ENCODE data around the gene CPNE8.

- TF ChIP-seq CTCF (conservative IDR thresholded peaks at IDR 0.05 in 1 of 2, IDR thresholded peaks at IDR 0.05 in 1 of 2; ENCODE audit: extremely low read depth in 1 of 2, insufficient read depth in 1 of 2, low read depth in 1 of 2, low read length in 2 of 2): no peak
- TF ChIP-seq EZH2 (IDR thresholded peaks at IDR 0.05; ENCODE audit: borderline replicate concordance, low read length): no peak
These were observed at the start of gene CPNE8 for GRCh38 chr12:38905480-38906351.
